ELR (cell line): Measurements from ENCODE around the gene CLEC4F.
"Not testable (repeated sequence)": the region's sequence is repeated elsewhere in the genome, so short reads cannot be mapped to it uniquely, and the experiment has no call there.

Experiments used
- DNase-seq: peaks from one replicate; pipeline ENCODE4 v3.0.0-alpha.2; 2015; ENCODE audit warnings: low read depth

The CLEC4F gene

DNA sequence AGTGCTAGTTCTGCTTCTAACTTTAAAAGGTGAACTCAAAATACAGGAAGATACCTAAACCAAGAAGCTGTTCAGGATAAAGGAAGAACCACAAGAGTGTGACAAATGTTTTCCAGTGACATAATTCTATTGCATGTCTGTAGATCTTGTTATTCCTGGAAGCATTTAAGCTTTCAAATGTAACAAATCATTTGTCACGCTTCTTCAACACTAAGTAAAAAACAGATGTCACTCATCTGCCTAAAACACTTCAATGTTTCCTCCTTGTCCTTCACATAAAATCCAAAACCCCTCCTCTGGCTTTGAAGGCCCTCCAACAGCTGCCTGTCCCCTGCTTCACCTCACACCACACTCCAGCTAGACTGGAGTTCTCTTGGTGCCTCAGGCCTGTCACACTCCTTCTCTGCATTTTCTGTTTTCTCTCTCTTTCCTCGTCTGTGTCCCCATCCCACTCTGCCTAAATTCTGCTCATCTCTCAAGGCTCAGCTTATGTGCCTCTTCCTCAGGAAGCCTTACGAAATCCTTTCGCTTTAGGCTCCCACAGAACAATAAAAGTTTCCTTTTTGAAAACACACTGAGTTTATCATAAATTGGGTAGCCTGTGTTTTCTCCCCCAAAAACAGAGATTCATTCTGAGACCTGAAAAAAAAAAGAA is 6.4 kb upstream of the CLEC4F start:
- DNase-seq: no peak

DNA sequence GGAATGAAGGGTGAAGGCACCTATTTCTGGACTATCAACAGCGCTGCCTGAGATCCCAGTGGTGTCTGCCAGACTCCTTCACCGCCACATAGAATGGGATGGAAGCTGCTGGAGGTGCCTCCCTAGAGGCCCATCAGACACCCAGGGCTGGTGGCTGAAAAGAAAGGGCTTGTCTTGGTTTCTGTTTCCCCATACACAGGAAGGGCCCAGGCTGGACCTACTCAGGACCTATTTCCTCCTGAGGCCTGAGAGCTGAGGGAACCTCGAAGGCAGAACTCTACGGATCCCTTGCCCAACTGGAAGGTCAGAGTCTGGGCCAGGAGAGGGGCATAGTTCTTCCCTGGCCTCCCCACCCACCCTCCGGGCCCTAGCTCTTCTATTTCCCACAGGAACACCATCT is 2.9 kb upstream of the CLEC4F start:
- no peak for DNase-seq

DNA sequence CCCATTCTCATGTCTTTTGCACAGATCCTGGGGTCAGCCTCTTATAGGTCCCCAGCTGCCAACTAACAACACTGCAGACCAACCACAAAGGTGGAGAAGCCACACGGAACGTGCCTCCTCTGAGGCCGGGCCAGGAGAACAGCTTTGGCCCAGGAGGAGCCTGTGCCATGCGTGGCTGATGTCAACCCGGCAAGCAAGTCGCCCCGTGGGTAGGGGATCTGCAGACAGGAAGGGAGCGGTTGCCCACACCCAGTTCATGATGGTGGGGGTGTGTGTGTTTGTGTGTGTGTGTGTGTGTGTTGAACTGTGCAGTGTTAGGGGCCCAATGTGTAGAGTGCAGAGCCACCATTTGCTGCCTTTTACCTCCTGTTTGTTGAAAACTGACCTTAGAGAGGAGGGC is 2.4 kb upstream of the CLEC4F start:
- DNase-seq: no peak

DNA sequence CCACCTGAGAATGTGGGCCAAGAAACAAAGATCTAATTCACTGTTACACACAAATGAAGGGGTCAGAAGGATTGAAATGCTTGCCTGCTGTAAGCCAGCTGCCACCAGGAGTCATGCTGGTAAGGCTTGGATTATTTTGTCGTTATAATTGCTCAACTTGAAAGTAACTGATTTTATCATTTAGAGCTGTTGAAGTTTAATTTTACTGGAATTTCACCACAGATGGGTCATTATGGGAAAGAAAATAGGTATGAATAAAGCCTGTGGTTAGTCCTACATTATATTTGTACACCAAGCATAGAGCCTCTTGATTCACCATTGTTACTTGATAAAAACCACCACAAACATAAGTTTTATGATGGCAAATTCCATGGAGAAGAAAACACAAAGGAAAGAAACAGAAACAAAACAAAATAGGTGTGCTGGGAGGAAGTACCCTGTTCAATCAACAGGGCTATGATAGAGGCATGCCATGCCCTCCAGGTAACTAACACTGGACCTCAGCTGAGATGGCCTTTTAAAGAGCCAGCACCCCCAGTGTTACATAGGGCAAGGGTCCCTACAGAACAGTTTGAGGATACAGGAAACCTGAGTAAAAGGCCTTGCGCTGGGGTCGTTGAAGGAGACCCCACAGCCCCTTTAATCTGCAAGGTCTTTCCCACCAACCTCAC is 3.0 kb downstream of the CLEC4F start:
- no peak for DNase-seq

DNA sequence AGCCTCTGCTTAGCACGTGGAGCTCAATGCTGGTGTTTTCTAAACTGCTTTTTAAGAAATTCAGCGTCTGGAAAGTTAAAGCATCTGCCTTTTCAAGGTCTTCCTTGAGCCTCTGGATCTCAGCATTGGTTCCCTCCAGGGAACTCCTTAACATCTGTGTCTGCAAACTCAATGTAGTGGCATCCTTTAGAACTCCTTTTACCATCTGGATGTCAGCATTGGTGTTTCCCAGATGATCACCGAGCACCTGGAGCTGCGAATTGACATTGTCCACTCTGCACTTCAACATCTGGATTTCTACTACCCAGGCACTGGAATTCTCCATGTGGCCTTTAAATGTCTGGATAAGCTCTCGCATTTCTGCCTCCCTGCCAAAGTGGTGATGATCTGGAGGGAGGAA is 3.7 kb downstream of the CLEC4F start:
- no peak for DNase-seq

- no peak for DNase-seq
Measured at GRCh38 chr2:70808983-70809958, 11.1 kb downstream of the CLEC4F start.

GRCh38 chr2:70807828-70808118 is 12.6 kb downstream of the CLEC4F start:
- no peak for DNase-seq

DNA sequence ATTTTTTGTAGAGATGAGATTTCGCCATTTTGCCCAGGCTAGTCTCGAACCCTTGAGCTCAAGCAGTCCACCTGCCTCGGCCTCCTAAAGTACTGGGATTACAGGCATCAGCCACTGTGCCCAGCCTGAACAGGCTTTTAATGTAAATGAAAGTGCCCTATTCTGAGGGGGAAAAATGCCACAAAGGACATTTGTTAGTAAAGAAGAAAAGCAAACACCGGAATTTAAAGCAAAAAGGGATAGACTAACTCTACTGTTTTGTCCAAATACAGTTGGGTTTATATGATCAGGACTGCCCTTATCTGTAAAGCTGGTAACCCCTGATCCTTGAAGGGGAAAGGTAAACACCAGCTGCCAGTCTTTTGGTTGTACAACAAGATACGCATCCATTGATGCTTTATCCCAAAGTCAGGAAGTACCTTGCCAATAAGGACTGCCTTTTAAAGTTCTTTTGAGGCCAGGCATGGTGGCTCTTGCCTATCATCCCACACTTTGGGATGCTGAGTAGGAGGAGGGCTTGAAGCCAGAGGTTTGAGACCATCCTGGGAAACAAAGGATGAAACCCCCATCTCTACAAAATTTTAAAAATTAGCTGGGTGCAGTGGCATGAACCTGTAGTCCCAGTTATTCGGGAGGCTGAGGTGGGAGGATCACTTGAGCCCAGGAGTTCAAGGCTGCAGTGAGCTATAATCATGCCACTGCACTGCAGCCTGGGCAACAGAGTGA is 13.1 kb downstream of the CLEC4F start:
- DNase-seq: no peak

DNA sequence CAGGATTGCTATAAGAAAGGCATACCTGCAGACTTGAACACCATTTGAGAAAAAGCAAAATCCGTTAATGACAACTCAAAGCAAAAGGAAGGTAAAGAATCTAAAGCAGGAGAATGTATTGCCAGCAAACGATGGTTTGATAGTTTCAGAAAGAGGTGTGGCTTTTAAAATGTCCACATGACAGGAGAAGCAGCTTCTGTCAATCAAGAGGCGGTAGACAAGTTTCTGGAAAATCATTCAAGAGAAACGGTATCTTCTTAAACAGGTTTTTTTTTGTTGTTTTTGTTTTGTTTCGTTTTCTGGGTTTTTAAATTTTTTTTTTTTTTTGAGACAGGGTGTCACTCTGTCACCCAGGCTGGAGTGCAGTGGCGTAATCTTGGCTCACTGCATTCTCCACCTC is 13.8 kb downstream of the CLEC4F start:
- DNase-seq: no peak

- no peak for DNase-seq
Measured at GRCh38 chr2:70806013-70806412, 14.4 kb downstream of the CLEC4F start.

GRCh38 chr2:70801607-70802263 is 18.7 kb downstream of the CLEC4F start:
- DNase-seq: no peak

DNA sequence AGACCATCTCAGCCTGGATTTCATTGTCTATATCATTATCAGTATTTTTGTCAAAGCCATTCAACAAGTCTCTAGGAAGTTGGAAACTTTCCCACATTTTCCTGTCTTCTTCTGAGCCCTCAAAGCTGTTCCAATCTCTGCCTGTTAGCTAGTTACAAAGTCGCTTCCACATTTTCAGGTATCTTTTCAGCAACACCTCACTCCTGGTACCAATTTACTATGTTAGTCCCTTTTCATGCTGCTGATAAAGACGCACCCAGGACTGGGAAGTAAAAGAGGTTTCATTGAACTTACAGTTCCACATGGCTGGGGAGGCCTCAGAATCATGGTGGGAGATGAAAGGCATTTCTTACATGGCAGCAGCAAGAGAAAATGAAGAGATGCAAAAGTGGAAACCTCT is 20.7 kb downstream of the CLEC4F start:
- DNase-seq: no peak

GRCh38 chr2:70797996-70798395 is 22.4 kb downstream of the CLEC4F start:
- not testable (repeated sequence) for DNase-seq

GRCh38 chr2:70797506-70797905 is 22.9 kb downstream of the CLEC4F start:
- no peak for DNase-seq

GRCh38 chr2:70796262-70796661 is 24.1 kb downstream of the CLEC4F start:
- DNase-seq: no peak

DNA sequence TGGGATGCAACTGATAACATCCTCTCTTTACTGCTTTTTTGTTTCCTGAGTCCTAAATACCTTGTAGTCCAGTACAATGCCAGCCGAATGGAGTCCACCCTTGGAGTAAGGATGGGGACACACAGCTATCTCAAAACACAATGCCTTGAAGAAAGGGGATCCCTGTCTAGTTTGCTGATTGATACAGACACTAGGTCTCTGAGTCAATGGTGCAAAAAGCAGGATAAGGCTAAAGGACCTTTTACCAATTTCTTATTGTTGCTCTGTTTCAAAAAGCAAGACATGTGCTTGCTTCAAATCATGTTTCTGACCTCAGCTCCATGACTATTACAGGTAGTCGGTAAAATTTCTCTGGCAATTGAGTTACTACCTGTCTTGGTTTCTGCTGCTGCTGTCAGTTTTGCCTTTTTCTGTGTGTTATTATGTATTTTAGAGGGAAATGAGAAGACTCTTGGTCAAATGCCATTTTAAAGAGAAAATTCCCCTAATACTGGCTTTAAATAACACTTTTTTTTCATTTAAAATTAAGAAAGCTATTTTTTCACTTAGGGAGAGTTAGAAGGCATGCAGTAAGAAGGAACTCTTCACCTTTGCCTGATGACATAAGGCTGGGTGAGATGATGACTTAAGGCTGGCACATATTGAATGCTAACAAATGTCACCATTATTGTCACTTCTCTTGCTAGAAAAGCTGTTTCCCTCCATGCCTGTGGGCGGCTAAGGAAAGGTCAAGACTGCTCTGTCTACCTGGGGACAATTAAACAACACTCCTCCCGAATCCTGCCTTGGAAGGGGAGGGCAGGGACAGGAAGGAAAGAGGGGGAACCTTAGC is 25.0 kb downstream of the CLEC4F start:
- DNase-seq: no peak

DNA sequence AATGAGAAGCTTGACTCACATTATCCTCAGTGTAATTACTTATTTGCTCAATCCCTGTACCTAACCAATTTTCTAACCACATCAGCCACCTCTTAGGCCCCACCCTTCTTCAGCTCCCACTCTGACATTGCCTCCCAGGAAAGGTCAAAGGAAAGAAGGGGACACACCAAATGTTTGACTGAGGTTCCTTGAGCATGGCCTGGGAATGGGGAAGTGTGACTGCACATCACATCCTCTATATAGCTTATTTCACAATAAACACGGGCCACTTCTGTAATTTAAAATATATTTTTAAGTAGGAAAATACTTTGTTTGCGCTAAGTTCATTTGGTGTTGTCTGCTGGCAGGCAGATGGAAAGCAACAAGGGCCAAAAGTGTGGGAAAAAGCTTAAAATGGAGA is 26.9 kb downstream of the CLEC4F start:
- DNase-seq: no peak

DNA sequence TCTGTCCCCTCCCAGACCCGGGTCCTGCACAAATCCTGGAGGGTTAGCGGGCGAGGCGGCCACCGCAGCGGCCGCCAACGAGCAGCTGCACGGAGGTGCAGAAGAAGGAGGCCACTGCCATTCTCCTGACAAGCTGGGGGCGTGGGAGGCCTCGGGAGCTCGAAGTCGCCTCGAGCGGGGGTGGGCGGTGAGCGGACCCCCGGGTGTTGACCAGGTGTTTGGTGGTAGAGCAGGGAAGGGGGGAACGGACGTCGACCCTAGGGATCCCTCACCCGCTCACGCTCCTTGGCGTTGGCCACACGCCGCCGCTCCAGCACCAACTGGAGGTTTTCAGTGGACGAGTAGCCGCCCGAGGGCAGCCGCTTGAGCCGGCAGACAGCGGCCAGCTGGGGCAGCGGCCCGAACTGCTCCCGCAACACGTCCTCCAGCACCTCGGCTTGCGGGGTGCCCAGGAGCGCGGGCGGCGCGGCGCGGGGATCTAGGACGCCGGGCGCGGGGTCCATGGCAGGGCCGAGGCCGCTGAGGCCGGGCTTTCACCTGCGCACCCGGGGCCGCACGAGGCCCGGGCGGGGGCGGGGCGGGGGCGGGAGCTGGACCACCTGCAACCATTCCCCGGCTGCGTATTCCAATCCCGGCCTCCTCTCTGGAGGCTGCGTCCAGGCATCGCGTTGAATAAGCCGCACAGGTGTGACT is 30.1 kb downstream of the CLEC4F start, which contains the start of gene FIGLA:
FIGLA (minus strand) TSS at position 508 of the 693 bp plus-strand sequence; CDS start at position 503, 5 bp downstream.
- DNase-seq: no peak

GRCh38 chr2:70789304-70790135 is 30.9 kb downstream of the CLEC4F start:
- peak; percentile 70 for DNase-seq
